Measurements from ENCODE around the gene PRIM1. TPM values are rescaled to one million over a fixed set of nuclear protein-coding genes. Genes with fewer than 3 reads are reported as not detected.

Gene PRIM1
- total and polyA plus RNA-seq, 2 of the 4 experiments (the other 2 are of a cell fraction): 8.6 to 12.0 TPM

DNA sequence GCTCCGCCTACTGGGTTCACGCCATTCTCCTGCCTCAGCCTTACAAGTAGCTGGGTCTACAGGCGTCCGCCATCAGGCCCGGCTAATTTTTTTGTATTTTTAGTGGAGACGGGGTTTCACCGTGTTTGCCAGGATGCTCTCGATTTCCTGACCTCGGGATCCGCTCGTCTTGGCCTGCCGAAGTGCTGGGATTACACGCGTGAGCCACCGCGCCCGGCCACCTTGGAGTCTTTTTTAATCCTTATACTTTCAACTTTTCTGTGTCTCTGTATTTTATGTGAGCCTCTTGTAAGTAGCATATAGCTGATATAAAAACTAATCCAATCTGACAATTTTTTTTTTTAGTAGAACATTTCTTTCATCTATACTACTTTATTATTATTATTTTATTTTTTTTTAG lies 26.6 kb upstream of the PRIM1 start:
- no peak overlapping the region for H3K9ac ChIP-seq (ENCODE audit: low read depth, low read length)
- WGBS, 2 experiments (ENCODE audit: extremely low coverage in 2 of 2, insufficient read length in 1 of 2): 97% methylated on average over 6 of the region's 17 CpGs; no CpG with 5 or more reads in 1 of the 2 experiments
- ATAC-seq (ENCODE audit: low read depth) (no peak), DNase-seq (no peak)
- ChIA-PET POLR2A (ENCODE audit: unreplicated experiment) (no interaction called here), CTCF (no interaction called here)
- H3K4me2 ChIP-seq (ENCODE audit: low read depth, low read length): no peak overlapping the region
- TF ChIP-seq, protein P1, sequence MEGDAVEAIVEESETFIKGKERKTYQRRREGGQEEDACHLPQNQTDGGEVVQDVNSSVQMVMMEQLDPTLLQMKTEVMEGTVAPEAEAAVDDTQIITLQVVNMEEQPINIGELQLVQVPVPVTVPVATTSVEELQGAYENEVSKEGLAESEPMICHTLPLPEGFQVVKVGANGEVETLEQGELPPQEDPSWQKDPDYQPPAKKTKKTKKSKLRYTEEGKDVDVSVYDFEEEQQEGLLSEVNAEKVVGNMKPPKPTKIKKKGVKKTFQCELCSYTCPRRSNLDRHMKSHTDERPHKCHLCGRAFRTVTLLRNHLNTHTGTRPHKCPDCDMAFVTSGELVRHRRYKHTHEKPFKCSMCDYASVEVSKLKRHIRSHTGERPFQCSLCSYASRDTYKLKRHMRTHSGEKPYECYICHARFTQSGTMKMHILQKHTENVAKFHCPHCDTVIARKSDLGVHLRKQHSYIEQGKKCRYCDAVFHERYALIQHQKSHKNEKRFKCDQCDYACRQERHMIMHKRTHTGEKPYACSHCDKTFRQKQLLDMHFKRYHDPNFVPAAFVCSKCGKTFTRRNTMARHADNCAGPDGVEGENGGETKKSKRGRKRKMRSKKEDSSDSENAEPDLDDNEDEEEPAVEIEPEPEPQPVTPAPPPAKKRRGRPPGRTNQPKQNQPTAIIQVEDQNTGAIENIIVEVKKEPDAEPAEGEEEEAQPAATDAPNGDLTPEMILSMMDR (conservative IDR thresholded peaks at IDR 0.05; ENCODE audit: low read depth, low read length): no peak
- TF ChIP-seq FOS (IDR thresholded peaks at IDR 0.05; ENCODE audit: low read depth, low read length) (no peak), CHD1 (IDR thresholded peaks at IDR 0.05; ENCODE audit: low read depth, low read length) (no peak), RCOR1 (IDR thresholded peaks at IDR 0.05; ENCODE audit: insufficient replicate concordance, low read length) (no peak)
- TF ChIP-seq, protein P2, sequence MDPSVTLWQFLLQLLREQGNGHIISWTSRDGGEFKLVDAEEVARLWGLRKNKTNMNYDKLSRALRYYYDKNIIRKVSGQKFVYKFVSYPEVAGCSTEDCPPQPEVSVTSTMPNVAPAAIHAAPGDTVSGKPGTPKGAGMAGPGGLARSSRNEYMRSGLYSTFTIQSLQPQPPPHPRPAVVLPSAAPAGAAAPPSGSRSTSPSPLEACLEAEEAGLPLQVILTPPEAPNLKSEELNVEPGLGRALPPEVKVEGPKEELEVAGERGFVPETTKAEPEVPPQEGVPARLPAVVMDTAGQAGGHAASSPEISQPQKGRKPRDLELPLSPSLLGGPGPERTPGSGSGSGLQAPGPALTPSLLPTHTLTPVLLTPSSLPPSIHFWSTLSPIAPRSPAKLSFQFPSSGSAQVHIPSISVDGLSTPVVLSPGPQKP (IDR thresholded peaks at IDR 0.05; ENCODE audit: borderline replicate concordance, low read depth, low read length): no peak
- H4K91ac ChIP-seq (ENCODE audit: insufficient read depth, low read depth, low read length): no peak overlapping the region
- no peak overlapping the region for H2BK5ac ChIP-seq (ENCODE audit: low read depth, low read length, poor library complexity, severe bottlenecking)
- no peaks in the 10 kb centered on the region for H4K20me1 ChIP-seq (ENCODE audit: insufficient read depth, low read length)
- H3K18ac ChIP-seq (ENCODE audit: low read depth, low read length): no peak overlapping the region
- no peak overlapping the region for H2AK9ac ChIP-seq (replicated peaks; ENCODE audit: low read depth, low read length, poor library complexity)
- no peak overlapping the region for H3K4ac ChIP-seq (ENCODE audit: low read depth, low read length)
- H3K14ac ChIP-seq (replicated peaks; ENCODE audit: low read depth, low read length): no peak overlapping the region
- H2AFZ ChIP-seq (replicated peaks; ENCODE audit: low read length, poor library complexity): no peak overlapping the region
- no peak overlapping the region for H2BK20ac ChIP-seq (ENCODE audit: low read depth, low read length)
- H3K56ac ChIP-seq (ENCODE audit: extremely low read depth, insufficient read depth, low read length): no peak overlapping the region
- intact Hi-C loops (cut with micrococcal nuclease) (no loop called here), dilution Hi-C loops (cut with HindIII; ENCODE audit: low sequenced_read_pairs, unreplicated experiment) (no loop called here), in situ Hi-C loops (cut with MboI; ENCODE audit: low sequenced_read_pairs) (no loop called here)
- H2BK120ac ChIP-seq (ENCODE audit: low read depth, low read length): no peak overlapping the region
- no peak overlapping the region for H3K4me3 ChIP-seq (ENCODE audit: insufficient read depth, low read depth, low read length)
- H4K5ac ChIP-seq (ENCODE audit: low read depth, low read length): no peak overlapping the region
- H3K9me1 ChIP-seq (ENCODE audit: insufficient read depth, low read length): no peaks in the 10 kb centered on the region
- H3K27ac ChIP-seq (ENCODE audit: insufficient read depth, low read length): no peak overlapping the region
- H3K4me1 ChIP-seq (ENCODE audit: control insufficient read depth, insufficient read depth, low read length): no peaks in the 10 kb centered on the region
- H3K27me3 ChIP-seq (ENCODE audit: control insufficient read depth, insufficient read depth, low read length): no peaks in the 10 kb centered on the region
- no peaks in the 10 kb centered on the region for H3K36me3 ChIP-seq (ENCODE audit: control insufficient read depth, insufficient read depth, low read length)
- BruUV-seq (replicated peaks): no TSS peak
- H3K23ac ChIP-seq (ENCODE audit: low read depth, low read length): no peak overlapping the region
- no peaks in the 10 kb centered on the region for H3K79me1 ChIP-seq (ENCODE audit: low read depth in 1 of 2, low read length in 2 of 2)
- H2AK5ac ChIP-seq (ENCODE audit: low read depth, low read length): no peak overlapping the region
- no peak overlapping the region for H4K8ac ChIP-seq (ENCODE audit: low read depth in 2 of 2, low read length in 2 of 2)
- no peaks in the 10 kb centered on the region for H3K9me3 ChIP-seq (ENCODE audit: control insufficient read depth, insufficient read depth, low read length)
- H2BK15ac ChIP-seq (ENCODE audit: low read depth, low read length): no peak overlapping the region

Measured in IMR-90 (cell line).